K562 (cell line): ENCODE results near the gene TMED8. TPM values are rescaled to one million over a fixed set of nuclear protein-coding genes. Genes with fewer than 3 reads are reported as not detected.
A peak's percentile ranks its signal among the peaks of the same experiment; 100 is the strongest.

Experiments used
- ATAC-seq: fragments of 200-7000 bp; cut with Tn5 transposase; 3 replicates; pipeline ENCODE4 v1.9.1; 2020; ENCODE audit warnings: moderate library complexity
- BruUV-seq: library from RNA; stranded (reverse); fragments of 400-500 nt; replicated peaks from 2 replicates; lab custom pipeline; 2021; lab: Mats Ljungman, UMichigan
- CTCF ChIA-PET: fragments of 300-600 bp; formaldehyde crosslinking; extraction: SDS; loops from one replicate; lab custom pipeline; 2021; ENCODE audit warnings: low intra/inter-chr PET ratio; lab: Yijun Ruan, JAX
- POLR2A ChIA-PET: fragments of 300-600, 350-650 bp; sonication (Branson Sonifier 250); formaldehyde crosslinking; extraction: SDS; loops from one replicate; lab custom pipeline; 2021; ENCODE audit warnings: antibody characterized with exemption, inconsistent platforms; lab: Yijun Ruan, JAX
- DNase-seq, 4 experiments: peaks; one replicate each; pipeline versions ENCODE4 v3.0.0 to v3.0.0-alpha.2; 2011 to 2018; ENCODE audit warnings: low spot score in 3 of 4, mixed read lengths in 3 of 4; ENCODE audit errors: extremely low read depth in 1 of 4
- FAIRE-seq: peaks from 2 replicates; lab custom pipeline; 2011; peaks lifted over from hg19 to GRCh38; lab: Jason Lieb, UNC
- H2AFZ ChIP-seq: 2 replicates; pipeline ENCODE4 v1.6.0; 2011; ENCODE audit warnings: low read depth, low read length, control low read depth, inconsistent platforms
- H3K27ac ChIP-seq: fragments of 200-600 bp; 3 replicates; pipeline ENCODE4 v1.8.0; 2011; ENCODE audit warnings: low read depth, mild to moderate bottlenecking, control low read depth, inconsistent platforms, low read length, moderate library complexity, mixed read lengths; ENCODE audit errors: extremely low read depth
- H3K27me3 ChIP-seq, 2 experiments: fragments of 300-600 bp in 1 of 2; 2 replicates in 1 of 2; 3 replicates in 1 of 2; pipeline versions ENCODE4 v1.6.0 to v1.8.0; 2011; ENCODE audit warnings: inconsistent platforms in 2 of 2, low read length in 2 of 2, mild to moderate bottlenecking in 1 of 2, mixed read lengths in 1 of 2, moderate library complexity in 1 of 2; ENCODE audit not compliant: control insufficient read depth in 2 of 2, insufficient read depth in 2 of 2
- H3K36me3 ChIP-seq: fragments of 300-600 bp; 3 replicates; pipeline ENCODE4 v1.8.0; 2011; ENCODE audit warnings: mild to moderate bottlenecking, low read length, inconsistent platforms; ENCODE audit not compliant: control insufficient read depth, insufficient read depth
- H3K4me1 ChIP-seq, 2 experiments: fragments of 200-600 bp in 1 of 2; replicated peaks in 1 of 2; 2 replicates in 1 of 2; 3 replicates in 1 of 2; pipeline versions ENCODE4 v1.5.1 to v1.8.0; 2011; ENCODE audit warnings: inconsistent platforms in 2 of 2, low read length in 2 of 2, mild to moderate bottlenecking in 1 of 2, mixed read lengths in 1 of 2, moderate library complexity in 1 of 2; ENCODE audit not compliant: control insufficient read depth in 2 of 2, insufficient read depth in 2 of 2
- H3K4me2 ChIP-seq: 2 replicates; pipeline ENCODE4 v1.6.1; 2011; ENCODE audit warnings: low read length, control low read depth, inconsistent platforms, mixed read lengths; ENCODE audit not compliant: insufficient read depth
- H3K4me3 ChIP-seq: fragments of 200-600 bp; sonication (generic), shearing (Covaris generic); 2 replicates; pipeline ENCODE4 v1.5.1; 2016; ENCODE audit warnings: control low read depth, inconsistent platforms
- H3K79me2 ChIP-seq: fragments of 200-600 bp; 3 replicates; pipeline ENCODE4 v1.8.0; 2011; ENCODE audit warnings: low read length, inconsistent platforms; ENCODE audit not compliant: control insufficient read depth, insufficient read depth
- H3K9ac ChIP-seq, 2 experiments: 2 replicates each; pipeline versions ENCODE4 v1.6.0 to v1.6.1; 2011; ENCODE audit warnings: low read depth in 2 of 2, low read length in 2 of 2, control low read depth in 1 of 2, inconsistent platforms in 1 of 2, mild to moderate bottlenecking in 1 of 2, mixed read lengths in 1 of 2; ENCODE audit not compliant: insufficient read depth in 1 of 2
- H3K9me1 ChIP-seq: one replicate; pipeline ENCODE4 v1.6.0; 2011; ENCODE audit warnings: inconsistent platforms, mild to moderate bottlenecking, low read length, moderate library complexity; ENCODE audit not compliant: control insufficient read depth, insufficient read depth
- H3K9me3 ChIP-seq: replicated peaks from 2 replicates; pipeline ENCODE4 v1.5.1; 2011; ENCODE audit warnings: low read depth, low read length, inconsistent platforms; ENCODE audit not compliant: control insufficient read depth, insufficient read depth
- H4K20me1 ChIP-seq: replicated peaks from 2 replicates; pipeline ENCODE4 v1.6.1; 2011; ENCODE audit warnings: low read length, inconsistent platforms, mixed read lengths; ENCODE audit not compliant: control insufficient read depth, insufficient read depth
- IRF9 ChIP-seq: fragments of 450-650 bp; IDR thresholded peaks from 2 replicates; pipeline ENCODE4 v1.6.1; 2016; ENCODE audit warnings: missing biosample characterization, missing genetic modification characterization
- NR2C1 ChIP-seq, 2 experiments: fragments of 450-650 bp; IDR thresholded peaks; 2 replicates each; pipeline ENCODE4 v1.6.1; 2017; ENCODE audit warnings: mild to moderate bottlenecking in 2 of 2, antibody characterized with exemption in 1 of 2, inconsistent platforms in 1 of 2, missing compliant biosample characterization in 1 of 2, missing genetic modification characterization in 1 of 2
- NR2C2 ChIP-seq, 2 experiments: fragments of 200-800 bp in 1 of 2; sonication (Bioruptor generic) in 1 of 2; sonication (generic) in 1 of 2; formaldehyde crosslinking in 1 of 2; IDR thresholded peaks; 2 replicates each; pipeline versions ENCODE4 v1.6.1 to v1.8.0; 2016 to 2022; ENCODE audit warnings: mild to moderate bottlenecking in 1 of 2, missing compliant biosample characterization in 1 of 2, missing genetic modification characterization in 1 of 2, missing genetic modification reagents in 1 of 2
- PTRF ChIP-seq: fragments of 450-650 bp; IDR thresholded peaks from 2 replicates; pipeline ENCODE4 v1.6.1; 2016; ENCODE audit warnings: mild to moderate bottlenecking, missing genetic modification characterization, missing compliant biosample characterization
- ZC3H8 ChIP-seq: fragments of 450-650 bp; IDR thresholded peaks from 2 replicates; pipeline ENCODE4 v1.6.1; 2017
- ZKSCAN1 ChIP-seq: fragments of 150-350 bp; IDR thresholded peaks from 2 replicates; pipeline ENCODE4 v1.6.1; 2016; ENCODE audit warnings: low read depth, low read length
- WGBS: fragments of 100-300 bp; shearing (Covaris generic); methylation state at CpG from one replicate; pipeline ENCODE4 v1.1.6; 2016; ENCODE audit warnings: low coverage, mixed read lengths; ENCODE audit not compliant: insufficient coverage; ENCODE audit errors: missing lambda C conversion rate; 5-methylcytosine and 5-hydroxymethylcytosine counted together
- in situ Hi-C: fragments of 300-500 bp; cut with MboI; formaldehyde crosslinking; loops from 4 replicates; pipeline ENCODE4 v1.15.0; 2018; ENCODE audit warnings: inconsistent platforms, mixed read lengths
- intact Hi-C: fragments of 100-400 bp; cut with micrococcal nuclease; formaldehyde crosslinking; loops from 2 replicates; pipeline ENCODE4 v1.14.2; 2022
- polyA plus RNA-seq, 8 experiments: library from polyadenylated mRNA; depleted of rRNA in 4 of 8; stranded (reverse) in 5 of 8; unstranded in 3 of 8; fragments of >200 nt; fragmentation: Nextera tagmentation in 2 of 8; fragmentation: Illumina TruSeq in 1 of 8; extraction: Ambion mirVana in 2 of 8; extraction: Trizol in 1 of 8; gene quantifications; 2 replicates each; pipeline versions ENCODE4 v1.2.1 to v1.2.3, GENCODE V29; 2011 to 2014; ENCODE audit warnings: inconsistent platforms in 1 of 8, missing spikeins in 1 of 8
- total RNA-seq, 7 experiments: library from RNA; depleted of rRNA in 6 of 7; stranded (reverse); fragments of >200 nt in 6 of 7; fragmentation: Illumina TruSeq in 2 of 7; extraction: Trizol in 2 of 7; gene quantifications; 2 replicates each; pipeline versions ENCODE4 v1.2.1 to v1.2.3, GENCODE V29; 2011 to 2021; ENCODE audit warnings: low replicate concordance in 1 of 7

The TMED8 gene
- total and polyA plus RNA-seq, 9 of the 15 experiments (the other 6 are each of a cell fraction or from before 2014, with no cell fraction given): 3.3 to 17.4 (median 12.0) TPM

- FAIRE-seq (no peak), ATAC-seq (no peak), DNase-seq (no peak)
- Histone ChIP-seq H3K4me3 (no peak overlapping the region), H3K79me2 (no peaks in the 10 kb centered on the region), H3K27me3 (no peaks in the 10 kb centered on the region), H3K4me1 (no peaks in the 10 kb centered on the region; a peak in 1 of 5 replicates), H3K9me3 (no peaks in the 10 kb centered on the region), H4K20me1 (no peaks in the 10 kb centered on the region), H3K36me3 (peaks cover 39% of the 10 kb centered on the region; the same call in 2 of the 3 replicates), H3K9ac (no peak overlapping the region), H3K9me1 (no peaks in the 10 kb centered on the region), H3K27ac (no peak overlapping the region), H3K4me2 (no peak overlapping the region), H2AFZ (no peak overlapping the region)
- ChIA-PET POLR2A (interaction anchor here (3.1 kb wide), 1 partner anchor 11 kb away, joined by 8 read pairs; no protein-coding TSS in a partner anchor), CTCF (no interaction called here)
- in situ Hi-C loops: no loop called here
- intact Hi-C loops: no loop called here
- no TSS peak for BruUV-seq
- 91% methylated on average over 3 of the region's 5 CpGs for WGBS
- TF ChIP-seq NR2C2 (CRISPR knock-in tag; IDR thresholded peaks at IDR 0.05) (no peak), NR2C2 (tag; IDR thresholded peaks at IDR 0.05) (peak; percentile 18; the same call in 1 of the 2 replicates), ZKSCAN1 (no peak), IRF9 (tag) (no peak), NR2C1 (IDR thresholded peaks at IDR 0.05) (peak; percentile 82), NR2C1 (tag; IDR thresholded peaks at IDR 0.05) (peak; percentile 66), PTRF (tag) (no peak), ZC3H8 (no peak)
Measured at GRCh38 chr14:77286576-77286975, 90.3 kb downstream of the TMED8 start.

Other genes starting within 250 kb of the TMED8 start
Only the 7 nearest of the 11 such genes appear.
- not detected in 2 replicates for gene NGB, start 105.9 kb downstream of the TMED8 start, total RNA-seq (2014; rRNA removed)
- gene NGB, start 105.9 kb downstream of the TMED8 start, total RNA-seq (2014; rRNA removed; fragmentation: Illumina TruSeq; extraction: Trizol): not detected in 2 replicates
- not detected in 2 replicates for gene NGB, start 105.9 kb downstream of the TMED8 start, total RNA-seq (2015; rRNA removed; fragmentation: Illumina TruSeq; extraction: Trizol)
- gene NGB, start 105.9 kb downstream of the TMED8 start, total RNA-seq (2021): not detected in 2 replicates
- not detected in 2 replicates for gene NGB, start 105.9 kb downstream of the TMED8 start, polyA plus RNA-seq (2011; rRNA removed)
- not detected in 2 replicates for gene NGB, start 105.9 kb downstream of the TMED8 start, polyA plus RNA-seq (2014; fragmentation: Illumina TruSeq; extraction: Trizol)
- not detected for gene NGB, start 105.9 kb downstream of the TMED8 start, polyA plus RNA-seq (2014; fragmentation: Nextera tagmentation; extraction: Ambion mirVana)
- not detected in 2 replicates for gene NGB, start 105.9 kb downstream of the TMED8 start, polyA plus RNA-seq (2014; rRNA removed)
- 8.0 and 9.7 TPM in 2 replicates for gene POMT2, start 56.2 kb downstream of the TMED8 start, total RNA-seq (2014; rRNA removed)
- gene POMT2, start 56.2 kb downstream of the TMED8 start, total RNA-seq (2014; rRNA removed; fragmentation: Illumina TruSeq; extraction: Trizol): 6.0 and 8.4 TPM in 2 replicates
- 7.8 and 9.6 TPM in 2 replicates for gene POMT2, start 56.2 kb downstream of the TMED8 start, total RNA-seq (2015; rRNA removed; fragmentation: Illumina TruSeq; extraction: Trizol)
- 16.6 and 23.0 TPM in 2 replicates for gene POMT2, start 56.2 kb downstream of the TMED8 start, total RNA-seq (2021)
- 10.9 and 16.1 TPM in 2 replicates for gene POMT2, start 56.2 kb downstream of the TMED8 start, polyA plus RNA-seq (2011; rRNA removed)
- gene POMT2, start 56.2 kb downstream of the TMED8 start, polyA plus RNA-seq (2014; fragmentation: Illumina TruSeq; extraction: Trizol): 6.6 and 7.5 TPM in 2 replicates
- under 1 TPM; 0.39 to 0.74 TPM for gene POMT2, start 56.2 kb downstream of the TMED8 start, polyA plus RNA-seq (2014; fragmentation: Nextera tagmentation; extraction: Ambion mirVana)
- gene POMT2, start 56.2 kb downstream of the TMED8 start, polyA plus RNA-seq (2014; rRNA removed): 12.1 and 12.7 TPM in 2 replicates
- gene GSTZ1, start 56.1 kb downstream of the TMED8 start, total RNA-seq (2014; rRNA removed): 15.7 and 16.1 TPM in 2 replicates
- gene GSTZ1, start 56.1 kb downstream of the TMED8 start, total RNA-seq (2014; rRNA removed; fragmentation: Illumina TruSeq; extraction: Trizol): 10.6 and 12.1 TPM in 2 replicates
- 16.5 and 18.0 TPM in 2 replicates for gene GSTZ1, start 56.1 kb downstream of the TMED8 start, total RNA-seq (2015; rRNA removed; fragmentation: Illumina TruSeq; extraction: Trizol)
- gene GSTZ1, start 56.1 kb downstream of the TMED8 start, total RNA-seq (2021): 10.8 and 16.0 TPM in 2 replicates
- 10.7 and 12.0 TPM in 2 replicates for gene GSTZ1, start 56.1 kb downstream of the TMED8 start, polyA plus RNA-seq (2011; rRNA removed)
- gene GSTZ1, start 56.1 kb downstream of the TMED8 start, polyA plus RNA-seq (2014; fragmentation: Illumina TruSeq; extraction: Trizol): 17.8 and 20.0 TPM in 2 replicates
- 10 to 100 TPM in 1 of 2 experiments, 1 to 10 TPM in 1; 8.6 to 12.2 TPM for gene GSTZ1, start 56.1 kb downstream of the TMED8 start, polyA plus RNA-seq (2014; fragmentation: Nextera tagmentation; extraction: Ambion mirVana)
- gene GSTZ1, start 56.1 kb downstream of the TMED8 start, polyA plus RNA-seq (2014; rRNA removed): 13.8 and 15.4 TPM in 2 replicates
- gene SAMD15, start 285 bp upstream of the TMED8 start, total RNA-seq (2014; rRNA removed): 0.18 and 0.49 TPM in 2 replicates
- gene SAMD15, start 285 bp upstream of the TMED8 start, total RNA-seq (2014; rRNA removed; fragmentation: Illumina TruSeq; extraction: Trizol): 0.25 and 0.86 TPM in 2 replicates
- 0.54 and 0.72 TPM in 2 replicates for gene SAMD15, start 285 bp upstream of the TMED8 start, total RNA-seq (2015; rRNA removed; fragmentation: Illumina TruSeq; extraction: Trizol)
- gene SAMD15, start 285 bp upstream of the TMED8 start, total RNA-seq (2021): 0.11 and 0.22 TPM in 2 replicates
- gene SAMD15, start 285 bp upstream of the TMED8 start, polyA plus RNA-seq (2011; rRNA removed): 0.04 and 0.32 TPM in 2 replicates
- gene SAMD15, start 285 bp upstream of the TMED8 start, polyA plus RNA-seq (2014; fragmentation: Illumina TruSeq; extraction: Trizol): 0.17 and 0.42 TPM in 2 replicates
- under 1 TPM; 0.20 to 0.22 TPM for gene SAMD15, start 285 bp upstream of the TMED8 start, polyA plus RNA-seq (2014; fragmentation: Nextera tagmentation; extraction: Ambion mirVana)
- 0.29 TPM in 1 of 2 replicates, not detected in the other for gene SAMD15, start 285 bp upstream of the TMED8 start, polyA plus RNA-seq (2014; rRNA removed)
- gene NOXRED1, start 46.4 kb upstream of the TMED8 start, total RNA-seq (2014; rRNA removed): 0.36 and 0.45 TPM in 2 replicates
- gene NOXRED1, start 46.4 kb upstream of the TMED8 start, total RNA-seq (2014; rRNA removed; fragmentation: Illumina TruSeq; extraction: Trizol): 0.29 and 0.32 TPM in 2 replicates
- gene NOXRED1, start 46.4 kb upstream of the TMED8 start, total RNA-seq (2015; rRNA removed; fragmentation: Illumina TruSeq; extraction: Trizol): 0.23 and 0.29 TPM in 2 replicates
- gene NOXRED1, start 46.4 kb upstream of the TMED8 start, total RNA-seq (2021): 0.18 TPM in 2 replicates
- gene NOXRED1, start 46.4 kb upstream of the TMED8 start, polyA plus RNA-seq (2011; rRNA removed): 0.72 and 0.85 TPM in 2 replicates
- 0.37 and 0.39 TPM in 2 replicates for gene NOXRED1, start 46.4 kb upstream of the TMED8 start, polyA plus RNA-seq (2014; fragmentation: Illumina TruSeq; extraction: Trizol)
- under 1 TPM; 0.30 to 0.52 TPM for gene NOXRED1, start 46.4 kb upstream of the TMED8 start, polyA plus RNA-seq (2014; fragmentation: Nextera tagmentation; extraction: Ambion mirVana)
- gene NOXRED1, start 46.4 kb upstream of the TMED8 start, polyA plus RNA-seq (2014; rRNA removed): 0.15 and 0.47 TPM in 2 replicates
- 7.9 and 8.1 TPM in 2 replicates for gene VIPAS39, start 80.5 kb upstream of the TMED8 start, total RNA-seq (2014; rRNA removed)
- gene VIPAS39, start 80.5 kb upstream of the TMED8 start, total RNA-seq (2014; rRNA removed; fragmentation: Illumina TruSeq; extraction: Trizol): 10.0 and 12.3 TPM in 2 replicates
- 9.4 and 9.9 TPM in 2 replicates for gene VIPAS39, start 80.5 kb upstream of the TMED8 start, total RNA-seq (2015; rRNA removed; fragmentation: Illumina TruSeq; extraction: Trizol)
- gene VIPAS39, start 80.5 kb upstream of the TMED8 start, total RNA-seq (2021): 8.6 and 9.2 TPM in 2 replicates
- gene VIPAS39, start 80.5 kb upstream of the TMED8 start, polyA plus RNA-seq (2011; rRNA removed): 23.8 and 25.6 TPM in 2 replicates
- 13.1 and 15.1 TPM in 2 replicates for gene VIPAS39, start 80.5 kb upstream of the TMED8 start, polyA plus RNA-seq (2014; fragmentation: Illumina TruSeq; extraction: Trizol)
- gene VIPAS39, start 80.5 kb upstream of the TMED8 start, polyA plus RNA-seq (2014; fragmentation: Nextera tagmentation; extraction: Ambion mirVana): 10 to 100 TPM in 1 of 2 experiments, 1 to 10 TPM in 1; 5.7 to 10.5 TPM
- gene VIPAS39, start 80.5 kb upstream of the TMED8 start, polyA plus RNA-seq (2014; rRNA removed): 7.0 and 9.4 TPM in 2 replicates
- 144 and 157 TPM in 2 replicates for gene AHSA1, start 81.0 kb upstream of the TMED8 start, total RNA-seq (2014; rRNA removed)
- gene AHSA1, start 81.0 kb upstream of the TMED8 start, total RNA-seq (2014; rRNA removed; fragmentation: Illumina TruSeq; extraction: Trizol): 184 and 201 TPM in 2 replicates
- gene AHSA1, start 81.0 kb upstream of the TMED8 start, total RNA-seq (2015; rRNA removed; fragmentation: Illumina TruSeq; extraction: Trizol): 193 and 197 TPM in 2 replicates
- gene AHSA1, start 81.0 kb upstream of the TMED8 start, total RNA-seq (2021): 168 and 175 TPM in 2 replicates
- 137 and 208 TPM in 2 replicates for gene AHSA1, start 81.0 kb upstream of the TMED8 start, polyA plus RNA-seq (2011; rRNA removed)
- 282 and 317 TPM in 2 replicates for gene AHSA1, start 81.0 kb upstream of the TMED8 start, polyA plus RNA-seq (2014; fragmentation: Illumina TruSeq; extraction: Trizol)
- gene AHSA1, start 81.0 kb upstream of the TMED8 start, polyA plus RNA-seq (2014; fragmentation: Nextera tagmentation; extraction: Ambion mirVana): 10 to 100 TPM; 41.4 to 75.1 TPM
- 202 and 232 TPM in 2 replicates for gene AHSA1, start 81.0 kb upstream of the TMED8 start, polyA plus RNA-seq (2014; rRNA removed)